Erythroblast (primary cell): Measurements from ENCODE around the gene FAM161A.

Experiments used
- GATA1 ChIP-seq: IDR thresholded peaks from 2 replicates; pipeline ENCODE4 v1.6.1; 2011; ENCODE audit warnings: low read depth, mild to moderate bottlenecking, control low read depth, low read length, moderate library complexity
- POLR2A ChIP-seq: IDR thresholded peaks from 2 replicates; pipeline ENCODE4 v1.6.1; 2011; ENCODE audit warnings: mild to moderate bottlenecking, low read length

DNA sequence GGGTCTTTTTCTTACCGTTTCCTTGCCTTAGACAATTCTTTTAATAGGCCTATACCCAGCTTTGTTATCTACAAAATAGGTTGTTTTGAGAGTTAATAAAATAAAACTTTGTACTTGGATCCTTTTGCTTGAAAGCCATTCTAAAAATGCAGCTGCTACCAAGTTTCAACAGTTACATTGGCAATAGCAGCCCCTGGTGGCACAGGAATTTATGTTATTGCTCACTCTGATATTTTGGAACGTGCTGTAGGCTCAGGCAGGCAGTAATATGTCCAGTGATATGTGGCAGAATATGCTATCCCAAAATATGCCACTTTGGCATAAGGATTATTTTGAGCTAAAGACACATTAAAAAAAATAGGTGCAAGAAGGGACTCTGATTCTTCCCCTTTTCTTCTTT, 45.0 kb upstream of the FAM161A start:
- TF ChIP-seq POLR2A = no peak
- no peak for TF ChIP-seq GATA1
